ENCODE measurements around the gene SLC30A1.

Gene SLC30A1

GRCh38 chr1:211601159-211601558 lies 22.2 kb upstream of the SLC30A1 start:
- no peaks in the 10 kb centered on the region for H3K27me3 Mint-ChIP-seq
- no peak for ATAC-seq
- H3K27ac Mint-ChIP-seq, result no peak overlapping the region
- H3K4me1 Mint-ChIP-seq, result peaks cover 18% of the 10 kb centered on the region
- H3K4me3 Mint-ChIP-seq, result no peak overlapping the region
- no peaks in the 10 kb centered on the region for H3K9me3 Mint-ChIP-seq
- peaks cover 5% of the 10 kb centered on the region for H3K36me3 Mint-ChIP-seq

- no peak for ATAC-seq
- peaks cover 5% of the 10 kb centered on the region for H3K36me3 Mint-ChIP-seq
- no peak overlapping the region for H3K27ac Mint-ChIP-seq
- H3K9me3 Mint-ChIP-seq, result no peaks in the 10 kb centered on the region
- no peaks in the 10 kb centered on the region for H3K27me3 Mint-ChIP-seq
- H3K4me3 Mint-ChIP-seq, result no peak overlapping the region
- peaks cover 5% of the 10 kb centered on the region for H3K4me1 Mint-ChIP-seq
These were observed 20.3 kb upstream of the SLC30A1 start for GRCh38 chr1:211599250-211599649.

- no peak overlapping the region for H3K4me3 Mint-ChIP-seq
- H3K27ac Mint-ChIP-seq, result no peak overlapping the region
- peaks cover 5% of the 10 kb centered on the region for H3K4me1 Mint-ChIP-seq
- ATAC-seq, result no peak
- H3K27me3 Mint-ChIP-seq, result peaks cover under 1% of the 10 kb centered on the region
- peaks cover 5% of the 10 kb centered on the region for H3K36me3 Mint-ChIP-seq
- H3K9me3 Mint-ChIP-seq, result no peaks in the 10 kb centered on the region
These were observed 19.6 kb upstream of the SLC30A1 start for GRCh38 chr1:211598514-211598913.

GRCh38 chr1:211596418-211597181 lies 17.6 kb upstream of the SLC30A1 start:
- ATAC-seq, result no peak
- Mint-ChIP-seq H3K9me3 (no peaks in the 10 kb centered on the region), H3K36me3 (peaks cover 5% of the 10 kb centered on the region), H3K4me3 (no peak overlapping the region), H3K4me1 (no peaks in the 10 kb centered on the region), H3K27ac (no peak overlapping the region), H3K27me3 (peaks cover 19% of the 10 kb centered on the region)

- Mint-ChIP-seq H3K27ac (no peak overlapping the region), H3K27me3 (peaks cover 25% of the 10 kb centered on the region), H3K9me3 (no peaks in the 10 kb centered on the region), H3K4me1 (no peaks in the 10 kb centered on the region), H3K36me3 (peaks cover 5% of the 10 kb centered on the region), H3K4me3 (no peak overlapping the region)
- ATAC-seq, result no peak
These were observed 16.5 kb upstream of the SLC30A1 start for GRCh38 chr1:211595419-211595818.

- no peak for ATAC-seq
- Mint-ChIP-seq H3K27ac (no peak overlapping the region), H3K36me3 (no peaks in the 10 kb centered on the region), H3K9me3 (no peaks in the 10 kb centered on the region), H3K4me3 (no peak overlapping the region), H3K27me3 (peaks cover 25% of the 10 kb centered on the region), H3K4me1 (peaks cover 12% of the 10 kb centered on the region)
These were observed 13.1 kb upstream of the SLC30A1 start for GRCh38 chr1:211591980-211592493.

GRCh38 chr1:211589782-211590721 lies 11.1 kb upstream of the SLC30A1 start:
- peaks cover 20% of the 10 kb centered on the region for H3K4me1 Mint-ChIP-seq
- H3K9me3 Mint-ChIP-seq, result no peaks in the 10 kb centered on the region
- no peak overlapping the region for H3K27ac Mint-ChIP-seq
- no peak overlapping the region for H3K4me3 Mint-ChIP-seq
- no peaks in the 10 kb centered on the region for H3K36me3 Mint-ChIP-seq
- H3K27me3 Mint-ChIP-seq, result peaks cover 25% of the 10 kb centered on the region
- no peak for ATAC-seq

GRCh38 chr1:211588711-211589110 lies 9.8 kb upstream of the SLC30A1 start:
- ATAC-seq, result no peak
- H3K4me3 Mint-ChIP-seq, result no peak overlapping the region
- H3K9me3 Mint-ChIP-seq, result no peaks in the 10 kb centered on the region
- no peaks in the 10 kb centered on the region for H3K36me3 Mint-ChIP-seq
- peaks cover 20% of the 10 kb centered on the region for H3K4me1 Mint-ChIP-seq
- peaks cover 25% of the 10 kb centered on the region for H3K27me3 Mint-ChIP-seq
- H3K27ac Mint-ChIP-seq, result no peak overlapping the region

GRCh38 chr1:211587123-211587522 lies 8.2 kb upstream of the SLC30A1 start:
- Mint-ChIP-seq H3K27ac (no peak overlapping the region), H3K4me3 (no peak overlapping the region), H3K36me3 (no peaks in the 10 kb centered on the region), H3K27me3 (peaks cover 11% of the 10 kb centered on the region), H3K4me1 (peaks cover 23% of the 10 kb centered on the region), H3K9me3 (no peaks in the 10 kb centered on the region)
- peak; percentile 47 for ATAC-seq

GRCh38 chr1:211586538-211586937 lies 7.6 kb upstream of the SLC30A1 start:
- H3K4me3 Mint-ChIP-seq, result no peak overlapping the region
- peaks cover 5% of the 10 kb centered on the region for H3K27me3 Mint-ChIP-seq
- H3K9me3 Mint-ChIP-seq, result no peaks in the 10 kb centered on the region
- ATAC-seq, result no peak
- H3K36me3 Mint-ChIP-seq, result no peaks in the 10 kb centered on the region
- no peak overlapping the region for H3K27ac Mint-ChIP-seq
- H3K4me1 Mint-ChIP-seq, result peaks cover 29% of the 10 kb centered on the region

- Mint-ChIP-seq H3K4me3 (no peak overlapping the region), H3K4me1 (peaks cover 35% of the 10 kb centered on the region), H3K36me3 (no peaks in the 10 kb centered on the region), H3K9me3 (no peaks in the 10 kb centered on the region), H3K27ac (no peak overlapping the region), H3K27me3 (no peaks in the 10 kb centered on the region)
- no peak for ATAC-seq
These were observed 4.3 kb upstream of the SLC30A1 start for GRCh38 chr1:211583011-211583992.

GRCh38 chr1:211581526-211581925 lies 2.6 kb upstream of the SLC30A1 start:
- no peak for ATAC-seq
- H3K4me3 Mint-ChIP-seq, result no peak overlapping the region
- H3K27ac Mint-ChIP-seq, result no peak overlapping the region
- peaks cover 34% of the 10 kb centered on the region for H3K4me1 Mint-ChIP-seq
- no peaks in the 10 kb centered on the region for H3K27me3 Mint-ChIP-seq
- no peaks in the 10 kb centered on the region for H3K9me3 Mint-ChIP-seq
- no peaks in the 10 kb centered on the region for H3K36me3 Mint-ChIP-seq

GRCh38 chr1:211580303-211580687 lies 1.3 kb upstream of the SLC30A1 start:
- Mint-ChIP-seq H3K4me1 (peaks cover 31% of the 10 kb centered on the region), H3K27me3 (no peaks in the 10 kb centered on the region), H3K4me3 (peak overlapping the region; percentile 82), H3K9me3 (no peaks in the 10 kb centered on the region), H3K27ac (peak overlapping the region; percentile 86), H3K36me3 (no peaks in the 10 kb centered on the region)
- no peak for ATAC-seq

GRCh38 chr1:211579440-211580302 lies 710 bp upstream of the SLC30A1 start:
- Mint-ChIP-seq H3K27ac (peak overlapping the region; percentile 86), H3K9me3 (no peaks in the 10 kb centered on the region), H3K27me3 (no peaks in the 10 kb centered on the region), H3K36me3 (no peaks in the 10 kb centered on the region), H3K4me3 (peak overlapping the region; percentile 82), H3K4me1 (peaks cover 31% of the 10 kb centered on the region)
- peak; percentile 79 for ATAC-seq

All from stimulated activated memory B cell treated with anti-CD40 and anti-IgM and Interleukin-4, amounts not matched to agents 10 μg/mL and 1 μg/mL and 100 μg/mL, for 72 hours (primary cell).